ENCODE measurements around the gene UTY.
"Not testable (repeated sequence)": the region's sequence is repeated elsewhere in the genome, so short reads cannot be mapped to it uniquely, and the experiment has no call there.

UTY gene

DNA sequence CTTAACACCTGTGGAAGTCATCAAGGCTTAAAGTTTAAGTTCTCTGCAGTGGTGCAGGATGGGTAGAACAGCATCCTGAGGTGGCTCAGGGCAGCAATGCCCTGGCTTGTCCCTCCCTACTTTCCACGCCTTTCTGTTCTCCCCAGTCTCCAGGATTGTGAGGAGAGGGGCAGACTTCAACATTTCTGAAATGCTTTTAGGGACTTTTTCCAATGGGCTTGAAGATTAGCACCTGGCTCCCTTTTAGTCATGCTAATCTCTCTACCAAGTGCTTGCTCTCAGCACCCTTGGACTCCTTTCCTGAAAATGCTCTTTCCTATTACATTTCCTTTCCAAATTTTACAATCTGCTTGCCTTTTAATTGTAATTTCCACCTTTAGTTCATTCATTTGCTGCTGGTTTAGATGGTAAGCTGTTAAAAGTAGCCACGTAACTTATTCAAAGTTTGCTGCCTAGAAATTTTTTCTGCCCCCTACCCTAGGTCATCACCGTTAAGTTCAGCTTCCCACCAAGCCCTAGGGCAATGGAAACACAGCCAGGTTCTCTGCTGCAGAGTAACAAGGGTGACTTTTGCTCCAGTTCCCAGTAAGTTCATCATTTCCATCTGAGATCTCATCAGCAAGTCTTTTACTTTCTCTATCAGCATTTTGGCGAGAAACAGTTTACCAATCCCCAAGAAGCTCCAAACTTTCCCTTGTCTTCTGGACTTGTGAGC lies 183.5 kb downstream of the UTY start:
- DNase-seq: no peak

DNA sequence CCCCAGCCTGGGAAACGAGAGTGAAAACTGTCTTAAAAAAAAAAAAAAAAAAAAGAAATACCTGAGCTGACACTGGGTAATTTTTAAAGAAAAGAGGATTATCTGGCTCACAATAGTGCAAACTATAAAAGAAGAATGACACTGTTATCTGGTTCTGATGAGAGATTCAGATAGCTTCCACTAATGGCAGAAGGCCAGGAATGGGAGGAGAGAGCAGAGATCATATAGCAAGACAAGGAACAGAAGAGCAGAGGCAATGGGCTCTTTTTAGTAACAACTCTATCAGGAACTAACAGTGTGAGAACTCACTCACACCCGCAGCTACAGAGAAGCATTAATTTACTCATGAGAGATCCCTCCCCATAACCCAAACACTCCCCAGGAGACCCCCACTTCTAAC lies 184.8 kb downstream of the UTY start:
- DNase-seq: no peak

DNA sequence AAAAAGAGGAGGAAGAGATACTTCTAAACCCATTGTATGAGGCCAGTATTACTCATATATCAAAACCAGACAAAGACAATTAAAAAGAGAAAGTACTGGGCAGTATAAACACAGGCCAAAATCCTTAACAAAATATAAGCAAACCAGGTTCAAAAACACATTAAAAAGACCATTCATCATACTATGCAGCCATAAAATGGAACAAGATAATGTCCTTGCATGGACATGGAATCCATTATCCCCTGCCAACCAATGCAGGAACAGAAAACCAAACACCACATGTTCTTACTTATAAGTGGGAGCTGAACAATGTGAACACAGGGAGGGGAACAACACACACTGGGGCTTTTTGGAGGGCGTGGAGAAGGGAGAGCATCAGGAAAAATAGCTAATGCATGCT lies 188.6 kb downstream of the UTY start:
- no peak for DNase-seq

DNA sequence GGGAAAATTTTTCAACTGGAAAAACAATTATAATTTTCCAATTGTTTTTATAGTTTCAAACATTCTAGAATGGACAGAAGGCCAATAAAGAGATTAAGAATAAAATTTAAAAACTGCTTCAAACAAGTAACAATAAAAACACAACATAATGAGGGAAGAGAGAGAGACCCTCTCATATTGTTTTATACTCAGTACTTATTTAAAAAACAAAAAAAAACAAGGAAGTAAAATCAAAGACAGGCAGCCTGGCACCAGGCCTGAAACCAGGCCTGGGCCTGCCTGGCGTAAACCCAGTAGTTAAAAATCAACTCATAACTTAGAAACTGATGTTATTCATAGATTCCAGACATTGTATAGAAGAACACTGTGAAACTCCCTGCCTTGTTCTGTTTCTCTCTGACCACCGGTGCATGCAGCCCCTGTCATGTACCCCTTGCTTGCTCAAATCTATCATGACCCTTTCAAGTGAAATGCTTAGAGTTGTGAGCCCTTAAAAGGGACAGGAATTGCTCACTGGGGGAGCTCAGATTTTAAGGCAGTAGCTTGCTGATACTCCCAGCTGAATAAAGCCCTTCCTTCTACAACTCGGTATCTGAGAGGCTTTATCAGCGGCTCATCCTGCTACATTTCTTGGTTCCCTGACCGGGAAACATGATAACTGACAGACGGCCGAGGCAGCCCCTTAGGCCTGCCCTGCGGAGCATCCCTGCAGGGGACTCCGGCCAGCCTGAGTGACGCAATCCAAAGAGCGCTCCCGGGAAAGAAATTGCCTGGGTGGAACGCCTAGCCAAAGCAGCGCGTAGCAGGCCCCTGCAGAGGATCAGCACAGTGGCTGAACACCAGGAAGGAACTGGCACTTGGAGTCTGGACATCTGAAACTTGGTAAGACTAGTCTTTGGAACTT lies 197.4 kb downstream of the UTY start:
- DNase-seq: not testable (repeated sequence)

DNA sequence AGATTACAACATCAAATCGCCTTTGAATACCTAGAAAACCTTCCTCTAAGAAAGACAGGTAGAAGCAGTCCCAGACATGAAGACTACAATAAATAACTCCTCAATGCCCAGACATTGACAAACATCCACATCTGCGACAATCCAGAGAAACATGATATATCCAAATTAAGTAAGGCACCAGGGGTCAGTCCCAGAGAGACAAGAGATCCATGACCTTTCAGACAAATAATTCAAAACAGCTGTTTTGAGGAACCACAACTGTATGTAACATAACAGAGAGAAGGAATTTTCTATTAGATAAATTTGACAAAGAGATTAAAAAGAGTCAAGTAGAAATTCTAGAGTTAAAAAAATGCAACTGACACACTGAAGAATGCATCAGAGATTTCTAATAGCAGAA lies 200.3 kb downstream of the UTY start:
- DNase-seq: no peak

DNA sequence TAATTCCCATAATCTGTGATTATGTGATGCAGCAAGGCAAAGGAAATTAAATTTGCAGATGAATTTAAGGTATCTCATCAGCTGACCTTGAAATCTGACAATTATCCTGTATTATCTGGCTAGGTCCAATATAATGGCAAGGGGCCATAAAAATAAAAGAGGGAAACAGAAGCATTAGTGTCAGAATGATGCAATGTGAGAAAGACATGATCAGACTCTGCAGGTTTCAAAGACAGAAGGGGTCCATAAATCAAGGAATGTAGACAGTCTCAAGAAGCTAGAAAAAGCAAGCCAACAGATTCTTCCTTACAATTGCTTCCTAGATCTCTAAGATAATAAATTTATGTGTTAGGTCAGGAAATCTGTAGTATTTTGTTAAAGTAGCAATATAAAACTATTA lies 208.1 kb downstream of the UTY start:
- DNase-seq: no peak

DNA sequence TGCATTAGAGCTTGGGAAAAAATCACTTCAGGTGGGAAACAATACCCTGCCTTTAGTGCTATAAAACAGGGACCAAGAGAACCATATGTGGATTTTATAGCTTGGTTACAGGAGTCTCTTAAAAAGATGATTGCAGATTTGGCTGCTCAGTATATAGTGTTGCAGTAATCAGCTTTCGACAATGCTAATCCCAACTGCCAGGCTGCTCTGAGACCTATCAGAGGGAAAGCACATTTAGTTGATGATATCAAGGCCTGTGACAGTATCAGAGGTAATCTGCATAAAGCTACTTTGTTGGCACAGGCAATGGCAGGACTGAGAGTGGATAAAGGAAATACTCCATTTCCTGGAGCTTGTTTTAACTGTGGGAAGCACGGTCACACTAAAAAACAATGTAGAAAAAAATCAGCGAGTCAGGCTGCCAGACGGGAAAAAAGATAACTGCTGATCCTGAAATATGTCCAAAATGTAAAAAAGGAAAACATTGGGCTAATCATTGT lies 225.8 kb downstream of the UTY start:
- DNase-seq: not testable (repeated sequence)

DNA sequence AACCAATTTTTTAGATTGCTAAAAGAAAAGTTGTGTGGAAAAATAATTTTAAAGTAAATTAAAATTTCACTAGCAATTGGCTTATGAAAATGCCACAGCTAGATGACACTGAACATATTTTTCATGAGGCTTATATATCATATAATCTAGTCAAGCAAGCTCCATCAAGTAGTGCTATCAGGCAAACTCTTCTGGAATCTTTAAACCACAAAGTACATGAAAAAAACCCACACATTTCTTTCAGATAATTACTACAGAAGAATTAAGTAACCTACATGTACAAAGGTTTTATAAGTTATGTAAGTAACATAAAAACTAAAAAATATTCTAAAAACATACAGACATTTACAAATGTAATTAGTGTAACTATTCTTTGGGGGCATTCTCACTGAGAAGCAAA lies 229.4 kb downstream of the UTY start:
- DNase-seq: no peak

DNA sequence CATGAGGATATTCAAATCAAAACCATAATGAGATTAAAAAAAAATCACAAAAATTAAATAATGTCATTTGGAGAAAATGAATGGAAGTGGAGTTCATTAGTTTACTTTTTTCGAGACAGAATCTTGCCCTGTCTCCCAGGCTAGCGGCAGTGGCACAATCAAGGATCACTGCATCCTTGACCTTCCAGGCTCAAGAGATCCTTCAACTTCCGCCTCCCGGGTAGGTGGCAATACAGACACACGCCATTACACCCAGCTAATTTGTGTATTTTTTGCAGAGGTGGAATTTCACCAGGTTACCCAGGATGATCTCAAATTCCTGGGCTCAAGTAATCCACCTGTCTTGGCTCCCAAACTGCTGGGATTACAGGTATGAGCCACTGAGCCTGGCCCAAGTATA lies 236.1 kb downstream of the UTY start:
- no peak for DNase-seq

DNA sequence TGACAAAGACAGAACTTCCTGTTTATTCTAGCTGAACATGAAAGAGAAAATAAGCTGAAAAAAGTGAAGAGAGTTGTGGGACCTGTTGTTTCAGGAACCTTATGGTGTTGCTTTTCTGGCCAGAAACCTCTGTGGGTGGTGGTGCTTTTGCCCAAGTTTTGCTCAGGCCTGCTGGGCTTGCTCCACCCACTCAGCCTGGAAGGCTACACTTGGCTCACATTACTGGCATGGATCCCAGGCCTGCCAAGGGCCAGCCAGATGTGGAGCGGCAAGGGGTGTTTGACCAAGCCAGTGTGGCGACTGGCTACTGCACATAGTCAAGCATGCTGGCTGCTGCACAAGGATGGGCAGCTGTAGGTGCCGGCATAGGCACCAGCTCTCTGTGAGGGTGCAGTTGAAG lies 245.9 kb downstream of the UTY start:
- DNase-seq: no peak

DNA sequence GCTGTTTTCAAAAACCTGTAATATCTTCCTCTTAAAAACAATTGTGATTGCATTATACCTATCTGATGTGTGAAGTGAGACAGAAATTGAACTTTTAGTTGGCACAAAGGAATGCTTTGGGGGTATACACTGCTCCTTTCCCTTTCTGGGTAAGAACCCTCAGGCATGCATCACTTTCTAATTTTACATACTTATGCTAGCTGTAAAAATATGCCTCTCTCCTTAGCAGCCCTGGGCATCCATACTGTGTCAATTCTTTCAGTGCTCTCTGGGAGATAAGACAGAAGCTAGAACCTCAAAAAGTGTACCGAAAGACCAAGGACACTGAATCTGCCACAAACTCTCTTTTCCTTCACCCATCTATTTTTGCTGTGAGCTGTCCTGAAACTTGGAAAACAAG lies 246.7 kb downstream of the UTY start:
- DNase-seq: no peak

DNA sequence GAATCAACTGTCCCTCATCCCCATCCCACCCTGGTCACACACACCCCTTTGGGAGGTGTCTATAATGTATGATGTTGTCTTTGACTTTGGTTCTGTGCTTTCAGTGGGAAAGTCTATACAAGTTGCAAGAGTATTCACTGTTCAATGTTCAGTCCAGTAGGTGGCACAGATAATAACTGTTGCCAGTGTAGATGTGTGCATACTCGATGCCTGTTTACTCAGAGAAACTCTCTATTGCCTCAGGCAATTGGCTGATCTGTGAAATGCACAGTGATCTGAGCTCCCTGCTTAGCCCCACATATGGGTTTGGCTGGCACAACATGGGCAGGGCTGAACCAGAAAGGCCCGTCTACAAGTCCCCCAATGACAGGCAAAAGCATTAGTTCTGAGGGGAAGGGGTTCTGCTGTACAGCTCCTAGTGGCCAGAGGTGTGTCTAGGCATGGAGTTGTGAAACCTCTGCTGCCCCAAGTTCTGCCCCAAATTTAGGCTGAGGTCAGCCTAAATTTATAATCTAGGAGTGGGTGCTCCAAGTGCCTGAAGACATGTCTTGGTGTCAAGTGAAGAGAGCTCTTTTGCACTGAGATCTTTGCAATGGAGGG lies 252.4 kb downstream of the UTY start:
- no peak for DNase-seq

DNA sequence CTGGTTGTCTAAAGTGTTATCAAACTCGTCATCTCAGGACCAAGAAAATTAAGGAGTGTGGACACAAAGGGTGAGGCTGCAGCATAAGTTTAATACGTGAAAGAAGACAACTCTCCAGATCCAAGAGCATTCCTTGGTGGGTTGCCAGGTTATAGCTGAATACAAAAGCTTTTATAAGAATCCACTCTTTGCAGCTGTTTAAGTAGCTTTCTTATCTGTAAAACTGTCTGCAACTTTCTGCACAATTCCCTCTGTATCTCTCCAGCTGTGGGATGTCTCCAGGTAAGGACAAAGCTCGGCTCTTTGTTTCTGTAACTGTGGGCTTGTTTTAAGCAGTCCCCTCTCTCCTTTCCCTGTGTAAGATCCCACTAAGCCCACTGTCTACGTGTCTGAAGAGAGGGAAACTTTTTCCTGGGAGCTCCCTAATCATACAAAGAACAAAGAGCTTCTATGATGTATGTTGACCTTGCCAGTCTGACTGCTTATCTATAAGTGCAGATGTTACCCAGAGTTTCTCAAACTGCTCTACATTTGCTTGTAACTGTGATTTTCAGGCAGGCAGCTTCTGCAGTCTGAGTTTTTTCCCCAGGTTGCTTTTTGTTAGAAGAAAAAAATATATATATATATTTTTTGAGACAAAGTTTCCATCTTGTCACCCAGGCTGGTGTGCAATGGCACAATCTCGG lies 268.7 kb downstream of the UTY start:
- DNase-seq: no peak

DNA sequence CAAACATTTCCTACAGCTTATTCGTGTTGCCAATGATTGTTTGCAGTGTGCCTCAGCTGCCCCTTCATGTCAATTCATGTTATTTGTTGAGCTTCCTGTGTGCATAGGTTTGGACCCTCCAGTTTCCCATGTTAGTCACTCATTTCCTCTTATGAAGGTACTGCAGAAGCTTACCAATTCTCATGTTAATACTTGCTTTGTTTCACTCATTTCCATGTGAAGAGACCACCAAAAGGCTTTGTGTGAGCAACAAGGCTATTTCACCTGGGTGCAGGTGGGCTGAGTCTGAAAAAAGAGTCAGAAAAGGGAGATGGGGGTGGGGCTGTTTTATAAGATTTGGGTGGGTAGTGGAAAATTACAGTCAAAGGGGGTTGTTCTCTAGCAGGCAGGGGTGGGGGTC lies 274.6 kb downstream of the UTY start:
- DNase-seq: no peak
